ENCODE data around the gene EPM2AIP1. TPM values are rescaled to one million over a fixed set of nuclear protein-coding genes. Genes with fewer than 3 reads are reported as not detected.
"Not testable (repeated sequence)": the region's sequence is repeated elsewhere in the genome, so short reads cannot be mapped to it uniquely, and the experiment has no call there.

Gene EPM2AIP1
- 5.0 and 14.6 TPM in 2 replicates for total RNA-seq

GRCh38 chr3:36992806-36993325 is at the start of gene EPM2AIP1:
TSS of gene EPM2AIP1 (minus strand) at chr3:36993131. CDS start at chr3:36993077, 54 bp downstream.
- DNase-seq (ENCODE audit: low read depth) = no peak

- DNase-seq (ENCODE audit: low read depth) = not testable (repeated sequence)
Measured at GRCh38 chr3:37042712-37043111, 49.8 kb upstream of the EPM2AIP1 start.

- no peak for DNase-seq (ENCODE audit: low read depth)
Measured at GRCh38 chr3:37041546-37042195, 48.7 kb upstream of the EPM2AIP1 start.

- DNase-seq (ENCODE audit: low read depth) = peak; percentile 22
Measured at GRCh38 chr3:37040231-37040630, 47.3 kb upstream of the EPM2AIP1 start.

- DNase-seq (ENCODE audit: low read depth) = no peak
Measured at GRCh38 chr3:37039161-37039846, 46.4 kb upstream of the EPM2AIP1 start.

- no peak for DNase-seq (ENCODE audit: low read depth)
Measured at GRCh38 chr3:37037352-37037751, 44.4 kb upstream of the EPM2AIP1 start.

GRCh38 chr3:37032961-37033360 is 40.0 kb upstream of the EPM2AIP1 start:
- no peak for DNase-seq (ENCODE audit: low read depth)

GRCh38 chr3:37031096-37031682 is 38.3 kb upstream of the EPM2AIP1 start:
- no peak for DNase-seq (ENCODE audit: low read depth)

GRCh38 chr3:37030588-37030987 is 37.7 kb upstream of the EPM2AIP1 start:
- no peak for DNase-seq (ENCODE audit: low read depth)

- DNase-seq (ENCODE audit: low read depth) = no peak
Measured at GRCh38 chr3:37029516-37030163, 36.7 kb upstream of the EPM2AIP1 start.

GRCh38 chr3:37029111-37029510 is 36.2 kb upstream of the EPM2AIP1 start:
- no peak for DNase-seq (ENCODE audit: low read depth)

- no peak for DNase-seq (ENCODE audit: low read depth)
Measured at GRCh38 chr3:37028329-37028728, 35.4 kb upstream of the EPM2AIP1 start.

GRCh38 chr3:37026851-37027250 is 33.9 kb upstream of the EPM2AIP1 start:
- DNase-seq (ENCODE audit: low read depth) = peak; percentile 67

GRCh38 chr3:37025561-37026335 is 32.8 kb upstream of the EPM2AIP1 start:
- DNase-seq (ENCODE audit: low read depth) = no peak

GRCh38 chr3:37024820-37025405 is 32.0 kb upstream of the EPM2AIP1 start:
- DNase-seq (ENCODE audit: low read depth) = no peak

GRCh38 chr3:37024092-37024491 is 31.2 kb upstream of the EPM2AIP1 start:
- DNase-seq (ENCODE audit: low read depth) = no peak

GRCh38 chr3:37017683-37018082 is 24.8 kb upstream of the EPM2AIP1 start:
- no peak for DNase-seq (ENCODE audit: low read depth)

GRCh38 chr3:37016903-37017302 is 24.0 kb upstream of the EPM2AIP1 start:
- DNase-seq (ENCODE audit: low read depth) = no peak

GRCh38 chr3:37015642-37016041 is 22.7 kb upstream of the EPM2AIP1 start:
- no peak for DNase-seq (ENCODE audit: low read depth)

- DNase-seq (ENCODE audit: low read depth) = no peak
Measured at GRCh38 chr3:37014620-37015019, 21.7 kb upstream of the EPM2AIP1 start.
